ENCODE data around the gene RAI1.
A peak's percentile ranks its signal among the peaks of the same experiment; 100 is the strongest.
"Not testable (repeated sequence)": the region's sequence is repeated elsewhere in the genome, so short reads cannot be mapped to it uniquely, and the experiment has no call there.

RAI1 gene

DNA sequence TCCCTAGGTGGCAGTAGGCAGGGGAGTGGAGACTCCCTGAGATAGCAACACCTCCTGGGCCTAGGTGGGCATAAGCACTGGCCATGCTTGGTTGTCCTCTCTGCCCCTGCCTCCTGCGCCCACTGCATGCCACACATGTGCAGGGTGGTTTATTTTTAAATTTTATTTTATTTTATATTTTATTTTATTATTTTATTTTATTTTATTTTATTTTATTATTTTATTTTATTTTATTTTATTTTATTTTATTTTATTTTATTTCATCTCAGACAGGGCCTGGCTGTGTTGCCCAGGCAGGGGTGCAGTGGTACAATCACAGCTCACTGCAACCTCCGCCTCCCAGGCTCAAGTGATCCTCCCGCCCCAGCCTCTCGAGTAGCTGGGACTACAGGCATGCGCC lies 126.9 kb downstream of the RAI1 start:
- DNase-seq, result not testable (repeated sequence)

DNA sequence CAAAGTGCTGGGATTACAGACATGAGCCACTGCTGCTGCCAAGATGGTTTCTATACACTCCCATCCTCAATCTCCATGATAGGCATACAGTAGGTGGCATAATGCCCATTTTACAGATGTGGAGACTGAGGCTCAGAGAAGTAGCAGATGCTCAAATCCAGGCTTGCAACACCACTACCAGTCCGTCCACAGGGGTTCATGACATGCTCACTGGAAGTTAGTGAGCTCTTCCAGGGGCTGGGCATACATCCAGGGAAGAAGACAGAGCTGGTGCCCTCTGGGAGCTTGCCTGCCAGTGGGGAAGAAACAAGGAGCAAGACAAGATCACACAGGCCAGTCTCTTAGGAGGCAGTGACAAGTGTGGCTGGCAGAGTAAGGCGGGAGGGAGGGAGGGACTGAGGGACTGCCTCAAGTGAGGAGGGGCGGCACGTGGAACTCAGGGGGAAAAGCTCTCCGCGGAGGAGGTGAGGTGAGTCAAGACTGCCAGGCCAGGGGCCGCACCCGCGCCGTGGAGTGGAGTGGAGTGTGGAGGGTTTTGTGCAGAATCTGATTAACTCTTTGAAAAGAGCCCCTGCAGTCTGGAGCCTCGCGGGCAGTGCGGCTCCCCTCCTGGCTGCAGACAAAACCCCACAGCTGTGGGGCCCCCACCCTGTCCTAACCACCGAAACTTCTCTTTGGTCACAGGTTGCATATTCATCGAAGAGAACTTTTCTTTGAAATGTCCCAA lies 127.6 kb downstream of the RAI1 start:
- no peak for DNase-seq

GRCh38 chr17:17809531-17810083 lies 128.3 kb downstream of the RAI1 start:
- no peak for DNase-seq

DNA sequence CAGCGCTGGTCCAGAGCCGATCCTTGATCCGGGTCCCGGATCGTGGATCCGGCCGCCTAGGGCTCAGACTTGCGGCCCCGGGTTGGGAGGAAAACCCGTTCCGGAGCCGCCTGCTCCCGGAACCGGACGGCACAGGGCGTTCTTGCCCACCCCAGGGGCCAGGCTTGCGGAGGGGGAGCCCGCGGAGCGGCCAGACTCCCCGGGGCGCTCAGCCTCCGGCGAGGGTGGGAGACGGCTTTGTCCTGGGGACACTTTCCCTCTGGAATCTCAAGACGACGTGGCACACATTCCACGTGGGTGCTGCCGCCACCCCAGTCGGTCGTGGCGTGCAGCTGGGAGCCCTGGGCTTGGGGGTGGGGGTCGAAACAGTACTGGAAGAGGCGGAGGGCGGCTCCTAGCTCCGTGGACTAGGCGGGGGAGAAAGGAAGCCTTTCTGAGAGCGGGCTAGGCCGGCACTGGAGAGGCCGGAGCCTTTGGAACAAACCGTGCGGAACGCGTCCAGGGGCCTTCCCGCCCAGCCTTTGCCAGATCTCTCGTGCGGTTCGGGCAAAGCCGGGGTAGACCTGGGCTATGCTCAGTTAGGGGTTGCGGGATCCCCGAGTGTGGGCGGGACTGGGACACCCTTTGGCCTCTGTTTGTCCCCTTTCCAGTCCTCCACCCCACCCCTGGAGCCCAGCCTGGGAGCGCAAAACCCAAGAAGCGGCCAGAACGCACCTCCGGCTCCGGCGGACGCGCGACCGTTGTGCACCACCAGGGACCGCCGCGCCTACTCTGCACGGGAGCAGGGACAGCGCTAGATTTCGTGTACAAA lies 129.0 kb downstream of the RAI1 start:
- no peak for DNase-seq

GRCh38 chr17:17810895-17811248 lies 129.6 kb downstream of the RAI1 start:
- no peak for DNase-seq

GRCh38 chr17:17811381-17812210 lies 130.3 kb downstream of the RAI1 start:
- no peak for DNase-seq

GRCh38 chr17:17812211-17813054 lies 131.2 kb downstream of the RAI1 start:
- DNase-seq, result peak; percentile 55

DNA sequence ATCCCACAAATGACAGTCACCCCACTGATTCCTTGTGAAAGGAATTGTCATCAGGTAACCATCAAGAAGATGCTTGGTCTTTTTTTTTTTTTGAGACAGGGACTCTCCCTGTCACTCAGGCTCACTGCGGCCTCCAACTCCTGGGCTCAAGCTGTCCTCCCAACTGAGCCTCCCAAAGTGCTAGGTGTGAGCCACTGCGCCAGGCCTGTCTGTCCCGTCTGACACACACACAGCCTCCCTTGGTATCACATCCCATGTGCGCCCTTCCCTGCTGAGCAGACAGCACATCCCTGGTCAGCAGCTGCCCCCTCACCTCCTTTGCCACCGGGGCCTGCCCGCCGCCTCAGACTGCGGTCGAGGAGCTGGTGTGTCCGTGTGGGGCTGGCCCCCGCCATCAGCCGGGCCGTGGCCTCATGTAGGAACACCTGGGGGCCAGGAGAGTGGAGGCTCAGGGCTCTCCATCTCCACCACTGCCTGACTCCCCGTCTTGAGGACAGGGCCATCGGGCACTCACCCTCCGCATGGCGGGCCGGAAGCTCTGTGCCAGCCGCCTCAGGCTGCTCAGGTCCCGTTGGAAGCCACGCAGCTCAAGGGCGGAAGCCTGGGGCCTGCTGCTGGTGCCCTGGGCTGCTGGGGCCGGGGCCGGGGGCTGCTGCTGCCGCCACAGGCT lies 131.9 kb downstream of the RAI1 start:
- DNase-seq, result no peak

DNA sequence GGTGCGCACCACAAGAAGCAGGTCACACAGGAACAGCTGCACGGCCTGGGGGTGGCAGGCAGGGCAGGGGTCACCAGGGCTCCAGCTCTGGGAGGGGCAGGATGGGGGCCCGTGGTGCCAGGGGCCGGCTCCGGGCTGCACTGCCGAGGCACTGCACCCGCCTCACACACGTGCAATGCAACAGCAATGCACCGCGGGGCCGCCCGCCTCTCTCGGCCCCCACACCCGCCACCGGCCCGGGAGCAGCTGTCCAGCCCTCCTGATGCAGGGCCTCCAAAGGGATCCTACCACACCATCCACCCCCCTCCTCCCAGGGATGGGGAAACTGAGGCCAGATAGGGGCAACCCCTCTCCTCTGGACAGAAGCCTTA lies 132.5 kb downstream of the RAI1 start:
- no peak for DNase-seq

GRCh38 chr17:17814162-17815061 lies 133.2 kb downstream of the RAI1 start:
- DNase-seq, result no peak

DNA sequence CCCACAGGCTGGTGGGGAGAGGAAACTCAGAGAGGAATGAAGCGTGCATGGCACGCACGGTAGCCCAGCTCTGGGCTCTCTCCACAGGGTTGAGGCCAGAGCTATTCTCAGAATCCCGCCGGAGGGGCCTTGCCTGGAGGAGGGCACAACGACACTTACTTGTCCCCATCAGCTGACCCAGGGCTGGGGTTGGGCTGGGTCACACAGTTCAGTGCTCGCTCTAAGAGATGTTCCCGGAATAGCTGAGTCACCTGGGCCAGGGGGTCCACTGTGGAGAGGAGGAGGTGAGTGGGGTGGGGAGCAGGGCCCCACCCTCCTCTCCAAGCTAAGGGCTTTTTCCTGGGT lies 133.8 kb downstream of the RAI1 start:
- DNase-seq, result no peak

- DNase-seq, result no peak
Measured at GRCh38 chr17:17815436-17816200, 134.4 kb downstream of the RAI1 start.

DNA sequence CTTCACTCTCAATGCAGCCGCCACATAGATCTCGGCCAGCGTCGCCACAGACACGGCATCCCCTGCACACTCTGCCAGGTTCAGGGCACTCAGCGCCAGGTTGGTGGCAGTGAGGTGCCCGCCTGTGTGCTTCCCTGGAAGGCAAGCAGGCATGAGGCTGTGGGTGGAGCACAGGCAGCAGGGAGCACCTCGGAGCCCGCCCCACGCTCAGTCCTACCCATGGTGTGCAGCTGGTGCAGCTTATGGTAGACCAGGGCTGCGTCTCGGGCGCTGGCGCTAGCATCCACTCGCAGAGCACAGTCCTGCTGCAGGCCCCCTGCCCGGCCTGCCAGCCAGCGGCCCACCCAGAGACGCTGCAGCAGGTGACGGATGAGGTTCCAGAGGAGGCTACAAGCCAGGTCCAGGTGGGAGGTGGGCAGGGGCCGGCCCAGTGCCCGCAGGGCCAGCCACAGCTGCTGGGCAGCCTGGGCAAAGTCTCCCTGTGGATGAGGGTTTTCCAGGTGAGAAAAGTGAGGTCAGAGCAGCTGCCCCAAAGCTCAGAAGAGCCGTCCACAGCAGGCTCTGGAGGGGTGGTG lies 135.1 kb downstream of the RAI1 start:
- DNase-seq, result no peak

GRCh38 chr17:17816831-17817551 lies 135.7 kb downstream of the RAI1 start:
- no peak for DNase-seq

DNA sequence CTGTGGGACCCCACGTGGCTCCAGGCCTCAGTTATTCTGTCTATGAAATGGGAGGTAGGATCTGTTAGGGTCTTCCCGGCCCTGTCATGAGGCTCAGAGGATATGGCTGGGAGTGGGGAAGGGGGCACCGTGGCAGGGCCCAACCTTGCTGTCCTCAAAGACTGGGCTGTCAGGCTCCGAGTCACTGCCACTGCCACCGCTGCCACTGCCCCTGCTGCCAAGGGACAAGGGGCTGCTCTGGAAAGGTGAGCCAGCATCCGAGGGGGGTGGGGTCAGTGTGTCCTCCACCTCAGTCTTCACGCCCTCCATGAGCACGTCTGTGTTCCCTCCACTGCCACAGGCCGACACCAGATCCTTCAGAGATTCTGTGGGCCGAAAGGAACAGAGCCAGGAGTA lies 136.3 kb downstream of the RAI1 start:
- DNase-seq, result no peak

GRCh38 chr17:17818088-17818526 lies 136.8 kb downstream of the RAI1 start:
- DNase-seq, result no peak

DNA sequence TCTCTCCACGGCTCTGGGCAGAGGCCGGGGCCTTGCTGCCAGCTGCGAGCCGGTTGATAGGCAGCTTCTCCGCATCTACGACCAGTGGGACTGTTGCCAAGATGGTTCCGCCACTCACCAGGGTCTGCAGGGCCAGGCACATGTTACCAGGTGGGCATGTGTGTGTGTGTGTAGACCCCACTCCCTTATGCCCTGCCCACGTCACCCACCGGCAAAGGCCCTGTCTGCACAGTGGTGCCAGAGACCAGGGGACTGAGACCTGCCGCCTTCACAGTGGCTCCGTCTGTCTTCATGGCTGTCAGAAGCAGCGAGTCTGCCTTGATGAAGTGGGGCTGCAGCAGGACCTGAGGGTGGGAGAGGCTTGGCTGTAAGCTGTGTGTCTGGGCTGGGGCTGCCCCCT lies 137.9 kb downstream of the RAI1 start:
- DNase-seq, result no peak

GRCh38 chr17:17819561-17819995 lies 138.3 kb downstream of the RAI1 start:
- peak; percentile 83 for DNase-seq

DNA sequence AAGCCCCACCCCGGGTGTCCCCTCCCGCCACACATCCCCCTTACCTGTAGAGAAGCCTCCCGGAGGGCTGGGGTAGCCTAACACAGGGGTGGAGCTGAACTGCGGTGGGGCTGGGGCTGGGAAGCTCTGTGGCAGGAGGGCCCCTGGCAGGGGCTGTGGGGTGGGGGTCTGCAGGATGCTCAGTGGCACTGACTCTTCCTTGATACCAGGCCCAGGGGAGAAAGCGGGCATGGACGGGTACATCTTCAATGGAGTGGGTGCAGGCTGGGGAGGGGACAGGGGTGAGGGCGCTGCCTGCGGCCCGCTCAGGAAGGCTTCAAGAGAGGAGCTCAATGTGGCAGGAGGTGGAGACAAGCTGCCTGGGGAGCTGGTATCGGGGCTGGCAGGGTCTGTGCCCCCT lies 138.8 kb downstream of the RAI1 start:
- no peak for DNase-seq
